Measurements from ENCODE around the gene ADPGK.
A peak's percentile ranks its signal among the peaks of the same experiment; 100 is the strongest.
"Not testable (repeated sequence)": the region's sequence is repeated elsewhere in the genome, so short reads cannot be mapped to it uniquely, and the experiment has no call there.

ADPGK gene

DNA sequence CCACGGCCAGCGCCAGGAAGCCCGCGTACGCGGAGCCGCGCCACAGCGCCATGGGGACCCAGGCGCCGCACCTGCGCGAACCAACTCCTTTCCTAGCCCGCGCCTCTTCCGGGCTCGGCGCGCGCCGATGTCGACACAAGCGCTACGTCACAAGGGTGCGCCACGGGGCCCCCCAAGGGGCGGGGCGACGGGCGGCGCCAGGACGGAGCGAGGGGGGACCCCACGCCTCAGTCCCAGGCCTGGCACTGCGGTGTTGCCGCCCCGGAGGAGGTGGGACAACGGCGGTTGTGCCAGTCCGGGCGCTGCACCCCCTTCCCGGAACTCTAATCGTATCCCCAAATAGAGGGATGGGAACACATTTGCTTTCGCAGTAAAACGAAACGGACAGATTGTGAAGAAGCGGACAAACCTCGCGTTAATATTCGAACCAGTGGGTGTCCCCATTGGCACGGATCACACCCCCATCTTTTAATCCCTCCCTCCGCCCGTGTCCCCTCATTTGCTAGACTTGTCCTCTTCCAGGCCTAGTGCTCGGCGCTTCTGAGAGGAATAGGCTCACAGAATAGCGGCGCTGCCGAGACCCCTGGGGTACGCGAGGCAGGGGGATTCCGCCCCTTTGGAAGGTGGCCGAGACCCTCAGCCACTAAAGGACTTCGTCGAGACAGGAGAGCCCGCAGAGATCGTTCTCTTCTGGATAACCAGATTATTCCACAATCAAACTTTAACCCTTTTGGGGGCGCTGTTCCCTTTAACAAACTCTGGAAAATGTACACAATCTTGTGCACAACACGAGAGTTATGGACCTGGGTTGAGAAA is at the start of gene ADPGK:
Gene ADPGK, minus strand, starts transcription at position 119 of the 816 bp plus-strand sequence. Its CDS starts 67 bp downstream, at position 52.
- peak; percentile 59 for DNase-seq

- no peak for DNase-seq
Measured at GRCh38 chr15:72827226-72827625, 43.7 kb upstream of the ADPGK start.

DNA sequence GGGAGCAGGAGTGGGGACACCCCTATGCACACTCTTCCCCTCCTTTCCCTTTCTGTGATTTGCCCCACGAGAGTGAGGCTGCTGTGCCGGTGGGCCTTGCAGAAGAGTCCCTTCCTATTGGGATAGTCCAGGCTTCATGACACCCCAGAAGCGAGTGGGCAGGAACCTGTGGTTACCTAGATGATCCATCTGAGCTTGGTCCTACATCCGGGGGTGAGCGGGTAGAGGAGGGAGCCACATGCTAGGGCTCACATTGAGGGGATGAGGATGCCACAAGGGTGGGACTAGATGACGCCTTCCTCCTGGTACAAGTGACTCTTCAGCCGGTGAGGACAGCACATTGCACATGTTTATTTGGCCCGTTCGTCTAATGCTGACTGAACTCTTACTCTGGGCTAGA is 43.1 kb upstream of the ADPGK start:
- no peak for DNase-seq

- no peak for DNase-seq
Measured at GRCh38 chr15:72825829-72826228, 42.3 kb upstream of the ADPGK start.

DNA sequence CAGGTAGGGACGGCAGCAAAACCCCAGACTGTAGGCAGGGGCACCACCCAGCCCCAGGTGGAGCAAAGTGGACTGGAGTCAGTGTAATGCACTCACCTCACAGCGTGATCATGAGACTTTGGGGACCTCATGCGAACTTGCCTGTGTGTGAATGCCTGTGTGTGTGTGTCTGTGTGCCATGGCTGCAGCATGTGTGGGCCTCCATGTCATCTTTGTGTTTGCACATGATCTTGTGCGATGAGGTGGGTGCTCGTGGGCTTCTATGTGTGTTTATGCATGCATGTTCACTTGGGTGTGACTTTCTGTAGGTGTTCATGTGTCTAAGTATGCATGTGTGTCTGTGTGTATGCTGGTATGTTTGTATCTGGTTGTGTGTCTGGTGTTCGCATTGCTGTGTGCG is 41.2 kb upstream of the ADPGK start:
- DNase-seq: no peak

- no peak for DNase-seq
Measured at GRCh38 chr15:72824112-72824511, 40.6 kb upstream of the ADPGK start.

DNA sequence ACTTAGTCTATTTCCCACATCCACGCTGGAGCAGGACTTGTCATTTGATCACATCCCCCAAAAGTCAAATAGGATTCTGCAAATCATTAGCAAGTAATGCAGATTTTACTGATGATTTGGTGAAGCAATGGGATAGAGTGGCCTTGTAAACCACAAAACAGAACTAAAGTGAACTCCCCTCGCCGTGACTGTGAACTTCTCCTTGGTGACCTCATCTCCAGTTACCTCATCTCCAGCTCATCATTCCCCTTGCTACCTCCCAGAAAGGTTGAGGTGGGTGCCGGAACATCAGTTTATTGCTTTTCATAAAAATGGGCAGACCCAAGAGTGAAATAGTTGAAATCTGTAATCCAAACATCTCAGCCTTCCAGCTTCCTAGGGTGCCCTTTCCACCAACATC is 36.7 kb upstream of the ADPGK start:
- DNase-seq: no peak

GRCh38 chr15:72818632-72819031 is 35.1 kb upstream of the ADPGK start:
- no peak for DNase-seq

DNA sequence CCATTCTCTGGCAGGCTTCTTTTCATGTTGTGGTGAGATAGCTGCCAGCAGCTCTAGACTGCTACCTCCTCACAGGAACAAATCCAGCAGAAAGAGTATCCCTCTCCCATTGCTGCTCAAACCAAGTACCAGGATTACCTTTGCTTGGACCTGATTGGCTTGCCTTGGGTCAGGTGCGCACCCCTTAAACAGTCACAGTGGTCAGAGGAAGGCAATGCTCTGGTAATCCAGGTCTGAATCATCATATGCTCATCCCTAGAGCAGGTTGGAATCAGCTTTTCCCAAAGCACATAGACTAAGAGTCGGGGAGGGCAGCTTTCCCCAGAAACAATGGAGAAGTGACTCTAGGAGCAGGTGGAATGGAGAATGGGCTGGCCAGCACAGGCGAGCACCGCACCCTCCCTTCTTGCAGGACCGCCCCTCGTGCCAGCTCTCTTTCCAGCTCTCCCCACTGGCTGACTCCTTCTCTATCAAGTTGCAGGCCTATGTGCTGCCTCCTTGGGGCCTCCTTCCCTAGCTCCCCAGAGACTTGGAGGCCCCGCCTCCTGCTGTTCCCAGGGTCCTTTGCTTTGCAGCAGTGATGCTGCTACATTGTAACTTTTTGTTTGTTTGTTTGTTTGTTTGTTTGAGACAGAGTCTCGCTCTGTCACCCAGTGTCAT is 29.9 kb upstream of the ADPGK start:
- no peak for DNase-seq

- DNase-seq: no peak
Measured at GRCh38 chr15:72809329-72809728, 25.8 kb upstream of the ADPGK start.

- not testable (repeated sequence) for DNase-seq
Measured at GRCh38 chr15:72807346-72807745, 23.8 kb upstream of the ADPGK start.

GRCh38 chr15:72803006-72803405 is 19.4 kb upstream of the ADPGK start:
- DNase-seq: no peak

DNA sequence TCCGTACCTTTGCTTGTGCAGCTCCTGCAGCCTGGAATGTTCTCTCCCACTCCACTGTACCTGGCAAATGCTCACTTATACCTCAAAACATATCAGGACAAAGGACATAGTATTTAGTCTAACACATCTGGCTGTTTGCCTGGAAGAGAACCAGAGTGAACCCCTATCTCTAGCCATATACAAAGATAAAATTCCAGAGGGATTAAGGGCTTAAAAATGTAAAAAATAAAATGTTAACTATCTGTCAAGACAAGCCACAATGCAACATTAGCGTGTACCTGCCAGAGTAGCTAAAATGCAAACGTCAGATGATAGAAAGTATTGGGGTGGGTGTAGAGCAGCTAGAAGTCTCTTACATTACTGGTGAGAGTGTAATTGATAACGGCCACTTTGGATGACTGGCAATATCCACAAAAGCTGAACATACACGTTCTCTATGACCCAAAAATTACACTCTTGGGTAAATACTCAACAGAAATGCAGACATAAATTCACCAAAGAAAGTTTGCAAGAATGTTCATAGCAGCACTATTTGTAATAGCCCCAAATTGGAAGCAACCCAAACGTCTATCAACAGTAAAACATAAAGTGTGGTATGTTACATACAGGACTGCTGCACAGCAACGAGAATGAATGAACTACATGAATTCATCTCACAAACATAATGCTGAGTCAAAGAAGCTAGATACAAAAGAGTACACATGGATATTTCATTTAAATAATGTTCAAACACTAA is 18.2 kb upstream of the ADPGK start:
- DNase-seq: no peak

GRCh38 chr15:72800833-72801481 is 17.4 kb upstream of the ADPGK start:
- no peak for DNase-seq

- DNase-seq: no peak
Measured at GRCh38 chr15:72797834-72798233, 14.3 kb upstream of the ADPGK start.

GRCh38 chr15:72797338-72797689 is 13.8 kb upstream of the ADPGK start:
- no peak for DNase-seq

DNA sequence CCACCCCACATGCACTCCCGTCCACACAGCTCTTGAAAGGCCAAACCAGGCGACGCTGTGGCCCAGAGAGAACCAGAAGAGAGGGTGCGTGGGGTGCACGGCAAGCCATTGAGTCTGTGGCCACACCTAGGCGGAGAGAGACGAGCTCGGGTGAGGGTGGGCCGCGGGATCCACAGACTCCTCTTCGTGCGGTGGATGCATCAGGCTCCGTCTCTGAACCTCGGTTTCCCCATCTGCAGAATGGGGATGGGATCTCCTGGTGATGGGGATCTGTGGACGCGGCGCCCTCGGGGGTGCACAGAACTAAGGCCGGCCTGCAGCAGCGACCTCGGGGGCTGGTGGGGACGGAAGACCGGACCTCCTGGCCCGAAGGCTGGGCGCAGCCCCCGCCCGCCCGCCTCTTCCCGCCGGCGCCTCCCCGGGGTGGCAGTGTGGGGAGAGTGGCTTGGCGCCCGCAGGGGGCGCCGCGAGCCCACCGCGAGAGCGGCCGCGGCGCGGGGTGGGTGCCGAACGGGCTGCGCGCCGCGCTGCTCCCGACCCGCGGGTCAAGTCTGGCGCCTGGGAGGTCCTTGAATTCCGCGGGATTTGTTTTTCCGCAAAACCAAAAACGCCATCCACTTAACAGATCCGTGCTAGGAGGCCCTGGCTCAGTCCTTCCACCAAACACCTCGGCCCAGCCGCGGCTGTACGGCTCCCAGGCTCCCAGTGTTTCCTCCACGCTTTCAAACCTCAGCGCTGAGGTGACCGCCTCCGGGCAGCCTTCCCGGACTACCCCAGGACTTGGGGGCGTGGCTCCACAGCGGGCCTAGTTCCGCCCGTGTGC is 13.2 kb upstream of the ADPGK start:
- DNase-seq: no peak

GRCh38 chr15:72796210-72796514 is 12.6 kb upstream of the ADPGK start:
- DNase-seq: no peak

DNA sequence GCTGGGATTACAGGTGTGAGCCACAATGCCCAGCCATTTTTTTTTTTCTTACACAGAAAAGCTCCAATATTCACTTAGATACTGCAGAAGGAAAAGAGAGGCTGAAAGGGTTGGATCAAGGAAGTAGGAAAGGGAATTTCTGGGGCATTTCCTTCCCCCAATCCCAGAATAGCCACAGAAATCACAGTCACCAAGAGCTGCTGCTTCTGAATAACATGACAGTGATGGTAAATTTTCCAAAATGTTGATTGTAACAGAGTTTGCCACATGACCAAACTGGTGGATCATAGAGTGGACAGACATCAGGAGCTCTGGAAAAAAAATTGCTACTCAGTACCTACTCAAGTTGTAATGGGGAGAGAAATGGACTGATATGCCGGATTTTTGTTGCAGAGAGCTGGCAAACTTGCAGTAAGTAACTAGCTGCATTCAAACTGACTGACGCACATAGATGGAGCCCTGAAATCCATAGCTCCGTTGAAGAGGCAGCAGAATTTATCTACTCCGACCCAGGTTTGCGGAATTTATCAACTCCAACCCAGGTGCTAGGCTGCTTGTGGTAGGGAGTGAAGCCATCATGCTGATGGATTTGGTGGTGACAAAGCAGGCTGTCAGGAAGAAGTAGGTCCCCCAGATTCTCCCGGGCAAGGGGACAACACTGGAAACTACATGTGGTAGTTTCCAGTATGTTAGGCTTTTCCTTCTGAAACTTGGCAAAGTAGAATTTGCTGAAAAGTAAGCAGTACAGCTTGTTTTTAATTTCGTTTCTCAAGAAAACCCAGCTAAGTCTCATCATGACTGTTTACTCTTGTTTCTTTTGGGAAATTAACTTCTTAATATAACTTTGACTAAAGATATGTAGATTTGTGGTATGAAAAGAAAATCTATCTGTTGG is 10.5 kb upstream of the ADPGK start:
- no peak for DNase-seq

DNA sequence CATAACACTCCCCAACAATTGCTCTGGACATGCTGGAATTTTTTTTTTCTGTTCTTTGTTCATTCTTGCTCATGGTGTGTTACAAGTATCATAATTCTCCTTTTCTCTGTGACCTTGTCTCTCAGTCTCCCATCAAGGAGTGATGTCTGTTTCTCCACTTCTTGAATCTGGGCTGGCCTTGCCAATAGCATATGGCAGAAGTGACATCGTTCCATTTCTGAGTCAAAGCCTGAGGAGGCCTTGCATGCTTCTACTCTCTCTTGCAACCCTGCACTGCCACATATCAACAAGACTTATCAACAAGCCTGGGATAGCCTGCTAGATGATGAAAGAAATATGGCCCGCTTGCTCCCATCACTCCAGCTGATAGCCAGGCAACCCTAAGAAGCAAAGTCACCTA is 8.9 kb upstream of the ADPGK start:
- no peak for DNase-seq

DNA sequence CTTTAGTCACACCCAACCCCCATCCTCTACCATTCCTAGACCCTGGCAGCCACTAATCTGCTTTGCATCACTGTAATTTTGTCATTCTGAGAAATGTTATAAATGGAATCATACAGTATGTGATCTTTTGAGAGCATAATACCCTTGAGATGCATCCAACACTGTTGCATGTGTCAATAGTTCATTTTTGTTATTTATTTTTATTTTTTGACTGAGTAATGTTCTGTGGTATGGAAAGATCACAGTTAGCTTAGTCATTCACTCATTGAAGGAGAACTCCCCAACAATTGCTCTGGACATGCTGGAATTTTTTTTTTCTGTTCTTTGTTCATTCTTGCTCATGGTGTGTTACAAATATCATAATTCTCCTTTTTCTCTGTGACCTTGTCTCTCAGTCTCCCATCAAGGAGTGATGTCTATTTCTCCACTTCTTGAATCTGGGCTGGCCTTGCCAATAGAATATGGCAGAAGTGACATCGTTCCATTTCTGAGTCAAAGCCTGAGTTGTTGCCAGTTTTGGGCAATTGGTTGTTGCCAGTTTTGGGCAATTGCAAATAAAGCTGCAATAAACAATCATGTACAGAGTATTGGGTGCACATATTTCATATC is 6.8 kb upstream of the ADPGK start:
- no peak for DNase-seq

Measured in NCI-H524 treated with DMSO at 0.1 percent for 48 hours (cell line).